Limb (tissue), 2 donors: ENCODE measurements around the gene RELT.
A peak's percentile ranks its signal among the peaks of the same experiment; 100 is the strongest.

Source experiments
- DNase-seq, 2 donors: peaks; one replicate each; pipeline ENCODE4 v3.0.0-alpha.2; 2016; ENCODE audit errors: extremely low spot score in 2 of 2

The RELT gene

GRCh38 chr11:73389916-73390315 lies 13.7 kb downstream of the RELT start:
- DNase-seq = no peak

GRCh38 chr11:73390601-73391565 lies 14.7 kb downstream of the RELT start:
- no peak for DNase-seq

DNA sequence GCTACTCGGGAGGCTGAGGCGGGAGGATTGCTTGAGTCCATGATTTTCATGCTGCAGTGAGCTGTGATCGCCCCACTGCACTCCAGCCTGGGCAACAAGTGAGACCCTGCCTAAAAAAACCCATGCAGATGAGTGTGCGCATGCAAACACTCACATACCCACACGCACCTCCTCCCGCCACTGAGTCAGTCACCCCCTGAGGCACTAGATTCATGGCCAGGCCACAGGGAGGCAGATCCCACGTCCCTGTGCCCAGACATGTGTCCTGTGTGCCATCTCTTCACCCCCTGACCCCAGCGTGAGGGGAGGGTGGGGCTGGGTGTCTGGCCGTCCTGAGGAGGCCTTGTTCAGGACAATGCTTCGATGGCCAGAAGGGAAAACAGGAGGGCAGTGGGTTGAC lies 15.5 kb downstream of the RELT start:
- DNase-seq = no peak

- DNase-seq = no peak
Measured at GRCh38 chr11:73392108-73393010, 16.2 kb downstream of the RELT start.

DNA sequence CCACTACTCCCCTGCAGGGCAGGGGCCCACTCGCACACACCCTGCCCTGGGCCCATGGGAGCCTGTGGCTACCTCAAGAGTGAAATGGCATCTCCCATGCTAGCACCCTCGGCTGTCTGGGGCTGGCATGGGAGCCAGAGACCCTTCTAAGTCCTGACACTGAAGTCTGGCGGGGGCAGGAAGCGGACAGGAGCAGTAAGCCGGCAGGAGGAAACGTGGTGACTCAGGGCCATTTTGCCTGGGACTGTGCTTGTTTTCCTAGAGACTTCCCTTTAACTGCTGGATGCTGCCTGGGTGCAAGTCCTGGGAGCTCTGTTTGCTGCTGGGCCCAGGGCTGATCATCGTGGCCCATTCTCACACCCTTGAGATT lies 16.8 kb downstream of the RELT start:
- DNase-seq = no peak

DNA sequence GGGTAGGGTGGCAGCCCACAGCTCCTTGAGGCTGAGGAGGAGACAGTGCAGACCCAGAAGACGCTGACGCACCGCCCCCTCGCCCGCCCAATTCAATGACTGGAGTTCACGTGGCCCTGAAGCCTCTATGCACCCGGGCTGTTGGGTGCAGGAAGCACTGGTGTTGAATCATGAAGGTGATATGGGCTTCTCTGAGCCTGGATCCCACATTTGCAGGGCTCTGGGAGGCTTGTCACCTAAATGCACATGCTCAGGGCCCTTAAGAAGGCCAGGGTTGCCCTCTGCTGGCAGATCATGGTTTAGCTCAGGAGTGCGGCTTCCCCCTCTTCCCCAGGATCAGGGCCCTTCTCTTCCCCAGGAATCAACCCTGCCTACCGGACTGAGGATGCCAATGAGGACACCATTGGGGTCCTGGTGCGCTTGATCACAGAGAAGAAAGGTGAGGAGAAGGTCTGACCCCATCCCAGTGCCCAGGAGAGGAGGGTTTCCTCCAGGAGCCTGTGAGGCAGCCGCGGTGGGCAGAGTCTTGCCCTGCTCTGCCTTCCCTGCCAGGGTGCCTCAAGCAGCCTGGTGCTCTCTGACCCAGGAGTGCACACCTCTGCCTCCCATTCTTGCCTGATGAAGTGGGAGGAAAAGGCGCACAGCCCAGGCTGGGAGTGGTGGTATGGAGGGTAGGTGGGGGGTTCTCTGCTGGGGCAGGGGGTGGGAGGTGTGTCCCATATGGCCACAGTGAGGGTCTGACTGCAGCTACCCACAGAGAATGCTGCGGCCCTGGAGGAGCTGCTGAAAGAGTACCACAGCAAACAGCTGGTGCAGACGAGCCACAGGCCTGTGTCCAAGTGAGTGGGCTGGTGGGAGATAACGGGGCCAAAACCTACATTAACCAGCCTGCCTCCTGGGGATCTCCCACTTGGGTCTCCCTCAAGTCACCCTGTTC lies 17.5 kb downstream of the RELT start:
- DNase-seq = peak; percentile 39 to 83

GRCh38 chr11:73394416-73395296 lies 18.5 kb downstream of the RELT start:
- peak in 1 of 2 donors; percentile 24 for DNase-seq

DNA sequence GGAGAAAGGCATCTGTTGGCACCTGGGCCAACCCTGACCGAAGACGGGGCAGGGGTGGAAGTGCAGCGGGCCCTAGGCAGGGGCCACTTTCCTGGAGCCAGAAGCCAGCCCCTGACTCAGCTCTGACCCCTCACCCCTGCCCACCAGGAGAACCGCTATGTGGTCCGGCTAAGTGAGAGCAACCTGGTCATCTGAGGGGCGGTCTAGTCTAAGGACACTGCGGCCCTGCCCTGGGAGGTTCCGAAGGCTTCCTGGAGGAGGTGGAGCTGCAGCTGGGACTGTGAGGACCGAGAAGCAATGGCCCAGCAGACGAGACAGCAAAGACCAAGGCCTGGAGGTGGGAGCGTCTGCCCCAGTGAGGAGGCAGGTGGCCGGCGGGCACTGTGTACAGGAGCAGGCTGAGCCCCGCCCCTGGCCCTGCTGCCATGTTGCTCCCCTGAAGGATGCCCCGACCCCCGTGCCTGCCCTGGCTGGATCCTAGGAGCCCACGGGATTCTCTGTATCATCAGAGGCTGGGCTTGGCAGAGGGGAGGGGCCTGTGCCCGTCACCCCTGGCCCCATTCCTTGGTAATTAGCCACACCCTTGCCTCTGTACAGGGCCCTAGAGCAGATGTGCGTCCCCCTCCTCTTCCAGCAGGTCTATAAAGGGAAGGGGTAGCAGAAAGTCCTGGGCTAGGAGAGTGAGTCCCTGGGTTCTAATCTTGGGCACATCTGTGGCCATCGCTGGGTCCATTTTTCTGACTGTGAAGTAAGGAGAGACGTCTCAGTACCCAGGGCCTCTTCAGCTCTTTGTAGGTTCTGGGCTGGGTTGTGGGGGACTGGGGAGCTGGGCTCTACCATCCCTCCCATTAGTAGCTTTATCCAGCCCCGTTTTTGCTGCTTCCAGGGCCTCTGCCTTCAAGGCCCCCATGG lies 19.4 kb downstream of the RELT start:
- DNase-seq = peak in 1 of 2 donors; percentile 29

DNA sequence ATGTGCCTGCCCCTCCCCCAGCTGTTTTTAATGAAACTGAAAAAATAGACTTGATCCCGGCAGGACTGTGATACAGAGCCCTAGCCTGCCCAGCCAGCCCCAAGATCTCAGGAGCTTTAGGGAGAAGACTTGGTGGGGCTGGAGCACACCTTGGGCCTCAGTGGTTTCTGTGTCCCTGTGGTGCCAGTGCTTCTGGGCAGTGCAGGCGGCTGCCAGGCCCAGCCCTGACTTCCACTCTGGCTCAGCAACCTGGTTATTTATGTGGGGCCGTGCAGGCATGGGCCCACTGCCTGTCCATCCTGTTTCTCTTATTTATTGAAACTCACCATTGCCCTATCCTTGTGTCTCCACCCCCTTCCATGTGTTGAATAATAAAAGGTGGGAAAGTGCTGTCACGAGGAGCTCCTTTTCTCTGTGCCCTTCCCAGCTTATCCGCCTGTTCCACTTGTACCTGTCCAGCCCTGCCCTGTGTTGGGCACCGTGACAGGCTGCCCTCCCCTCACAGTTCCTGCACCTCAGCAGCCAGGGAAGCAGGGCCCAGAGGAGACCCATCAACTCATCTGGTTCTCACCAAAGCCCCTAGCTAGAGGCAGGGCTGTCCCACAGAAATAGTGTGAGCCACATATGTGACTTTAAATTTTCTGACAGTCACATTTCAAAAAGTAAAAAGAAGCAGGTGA lies 20.2 kb downstream of the RELT start:
- DNase-seq = no peak

- no peak for DNase-seq
Measured at GRCh38 chr11:73396985-73397384, 20.8 kb downstream of the RELT start.

- peak in 1 of 2 donors; percentile 24 for DNase-seq
Measured at GRCh38 chr11:73397468-73398131, 21.4 kb downstream of the RELT start.

GRCh38 chr11:73398132-73398526 lies 21.9 kb downstream of the RELT start:
- no peak for DNase-seq

- DNase-seq = peak in 1 of 2 donors; percentile 30
Measured at GRCh38 chr11:73398721-73399120, 22.5 kb downstream of the RELT start.

DNA sequence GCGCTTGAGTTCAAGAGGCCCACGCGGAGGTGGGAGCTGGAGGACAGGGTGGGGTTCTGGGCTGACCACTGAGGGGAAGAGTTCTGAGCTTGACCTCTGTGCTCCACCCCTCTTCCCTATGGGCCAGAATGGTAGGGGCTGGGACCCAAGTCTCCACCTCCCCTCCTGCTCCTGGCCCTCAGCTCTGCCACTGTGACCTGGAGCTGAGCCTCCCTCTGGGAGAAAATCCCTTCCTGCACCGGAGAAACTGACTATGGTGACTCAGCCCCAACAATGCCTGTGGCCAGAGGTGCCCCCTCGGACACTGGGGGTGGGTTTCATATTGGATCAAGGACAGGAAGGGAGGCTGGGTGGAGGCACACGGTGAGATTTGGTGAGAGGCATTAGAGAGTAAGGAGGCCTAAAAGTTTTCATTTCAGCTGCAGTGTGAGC lies 23.0 kb downstream of the RELT start:
- no peak for DNase-seq

DNA sequence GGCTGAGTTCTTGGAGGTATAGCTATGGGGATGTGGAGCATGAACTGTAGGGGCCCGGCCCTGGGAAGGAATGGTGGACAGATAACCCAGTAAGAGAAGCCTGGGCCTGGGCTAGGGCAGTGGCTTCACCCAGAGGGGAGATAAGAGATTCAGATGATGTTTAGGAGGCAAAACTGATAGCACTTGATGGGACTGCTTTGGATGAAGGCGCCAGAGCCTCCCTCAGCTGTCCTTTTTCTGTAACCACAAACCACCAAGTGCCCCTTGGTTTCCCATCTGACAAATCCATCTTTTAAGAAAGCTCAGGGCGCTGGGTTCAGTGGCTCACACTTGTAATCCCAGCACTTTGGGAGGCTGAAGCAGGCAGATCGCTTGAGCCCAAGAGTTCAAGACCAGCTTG lies 23.4 kb downstream of the RELT start:
- DNase-seq = peak in 1 of 2 donors; percentile 26

DNA sequence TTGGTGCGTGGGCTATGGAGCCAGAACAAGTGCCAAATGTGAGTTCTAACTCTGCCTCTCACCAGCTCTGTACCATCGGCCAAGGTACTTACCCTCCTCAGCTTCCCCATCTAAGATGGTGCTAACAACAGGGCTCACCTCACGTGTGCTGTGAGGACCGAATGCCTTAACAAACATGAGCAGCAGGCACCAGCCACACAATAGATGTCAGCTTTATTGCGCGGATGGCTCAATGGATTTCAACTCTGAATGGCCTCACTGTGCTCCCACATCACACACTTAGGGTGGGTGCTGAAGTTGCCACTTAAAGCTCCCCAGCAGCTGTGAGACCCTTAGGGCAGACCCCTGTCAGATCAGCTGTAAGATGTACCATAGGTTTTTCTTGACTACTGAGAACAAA lies 24.1 kb downstream of the RELT start:
- DNase-seq = no peak

DNA sequence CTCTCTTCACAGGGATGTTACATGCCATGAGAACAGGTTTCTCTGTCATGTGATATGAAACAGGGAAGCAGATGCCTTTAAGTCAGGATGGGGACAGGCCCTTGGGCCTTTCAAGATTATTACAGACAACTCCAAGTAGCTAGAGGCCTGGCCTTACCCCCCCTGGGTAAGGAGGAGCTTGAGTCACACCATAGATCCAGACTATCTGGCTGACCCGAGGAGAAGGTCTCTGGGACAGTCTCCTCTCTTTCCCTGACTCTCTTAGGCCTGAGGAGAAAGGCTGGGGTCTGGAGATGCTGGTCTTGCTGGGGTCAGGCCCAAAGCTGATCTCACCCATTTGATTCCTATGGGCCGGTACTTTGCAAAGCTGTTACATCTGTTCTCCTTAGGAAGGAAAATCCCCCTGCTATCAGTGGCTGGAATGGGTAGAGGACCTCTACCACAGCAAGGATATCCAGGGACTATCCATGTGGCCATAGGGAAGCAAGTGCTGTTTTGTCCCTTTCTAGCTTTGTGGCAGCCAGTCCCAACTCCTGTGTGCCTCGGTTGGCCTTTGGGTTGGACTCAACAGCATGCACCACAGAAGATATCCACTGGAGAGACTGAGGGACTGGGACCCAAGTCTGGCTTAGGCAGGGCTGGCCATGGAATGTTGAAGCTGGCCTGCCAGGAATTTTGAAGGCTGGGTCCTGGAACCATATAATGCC lies 25.2 kb downstream of the RELT start:
- no peak for DNase-seq
